DOHH2 (cell line): ENCODE data around the gene TRMT2A.

ENCODE experiments used
- EZH2phosphoT487 ChIP-seq: fragments of 200-600 bp; sonication (generic); IDR thresholded peaks from 2 replicates; pipeline ENCODE4 v1.6.1; 2017; ENCODE audit warnings: borderline replicate concordance, mild to moderate bottlenecking, antibody characterized with exemption, low read length, moderate library complexity, mixed read lengths
- TF ChIP-seq, protein P1 (sequence below): fragments of 200-600 bp; sonication (generic); IDR thresholded peaks from one replicate; pipeline ENCODE4 v1.5.1; 2014; ENCODE audit warnings: antibody characterized with exemption, mild to moderate bottlenecking, low read depth, low read length; ENCODE audit not compliant: poor library complexity, severe bottlenecking

- TF ChIP-seq, protein P1, sequence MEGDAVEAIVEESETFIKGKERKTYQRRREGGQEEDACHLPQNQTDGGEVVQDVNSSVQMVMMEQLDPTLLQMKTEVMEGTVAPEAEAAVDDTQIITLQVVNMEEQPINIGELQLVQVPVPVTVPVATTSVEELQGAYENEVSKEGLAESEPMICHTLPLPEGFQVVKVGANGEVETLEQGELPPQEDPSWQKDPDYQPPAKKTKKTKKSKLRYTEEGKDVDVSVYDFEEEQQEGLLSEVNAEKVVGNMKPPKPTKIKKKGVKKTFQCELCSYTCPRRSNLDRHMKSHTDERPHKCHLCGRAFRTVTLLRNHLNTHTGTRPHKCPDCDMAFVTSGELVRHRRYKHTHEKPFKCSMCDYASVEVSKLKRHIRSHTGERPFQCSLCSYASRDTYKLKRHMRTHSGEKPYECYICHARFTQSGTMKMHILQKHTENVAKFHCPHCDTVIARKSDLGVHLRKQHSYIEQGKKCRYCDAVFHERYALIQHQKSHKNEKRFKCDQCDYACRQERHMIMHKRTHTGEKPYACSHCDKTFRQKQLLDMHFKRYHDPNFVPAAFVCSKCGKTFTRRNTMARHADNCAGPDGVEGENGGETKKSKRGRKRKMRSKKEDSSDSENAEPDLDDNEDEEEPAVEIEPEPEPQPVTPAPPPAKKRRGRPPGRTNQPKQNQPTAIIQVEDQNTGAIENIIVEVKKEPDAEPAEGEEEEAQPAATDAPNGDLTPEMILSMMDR, result no peak
- no peak for TF ChIP-seq EZH2phosphoT487
Observed at GRCh38 chr22:20111689-20112622, 5.1 kb downstream of the TRMT2A start.
